Spleen (tissue), 11 donors: ENCODE measurements around the gene SLC66A1. TPM values are rescaled to one million over a fixed set of nuclear protein-coding genes. Genes with fewer than 3 reads are reported as not detected.

Experiments
- DNase-seq: peaks from one replicate; pipeline ENCODE4 v3.0.0-alpha.2; 2020
- H3K27ac ChIP-seq, 8 donors: fragments of 200-600 bp; sonication (generic) in 7 of 8; 1 replicate in 4 of 8; 2 replicates in 4 of 8; pipeline versions ENCODE4 v1.5.0 to v1.8.0; 2016 to 2021; ENCODE audit warnings: inconsistent platforms in 4 of 8, mild to moderate bottlenecking in 4 of 8, moderate library complexity in 1 of 8
- H3K27me3 ChIP-seq, 7 donors: fragments of 200-600 bp; sonication (generic) in 6 of 7; replicated peaks in 1 of 7; 1 replicate in 4 of 7; 2 replicates in 3 of 7; pipeline versions ENCODE4 v1.5.0 to v1.8.0; 2016 to 2021; ENCODE audit warnings: inconsistent platforms in 3 of 7, mild to moderate bottlenecking in 1 of 7
- H3K36me3 ChIP-seq, 6 donors: fragments of 200-600 bp; sonication (generic) in 5 of 6; 1 replicate in 4 of 6; 2 replicates in 2 of 6; pipeline versions ENCODE4 v1.5.0 to v1.8.0; 2016 to 2021; ENCODE audit warnings: inconsistent platforms in 2 of 6
- H3K4me1 ChIP-seq, 6 donors: fragments of 200-600 bp; sonication (generic) in 5 of 6; 1 replicate in 3 of 6; 2 replicates in 3 of 6; pipeline versions ENCODE4 v1.5.0 to v1.8.0; 2016 to 2021; ENCODE audit warnings: inconsistent platforms in 3 of 6
- H3K4me3 ChIP-seq, 8 donors: fragments of 200-600 bp; sonication (generic) in 7 of 8; 1 replicate in 4 of 8; 2 replicates in 4 of 8; pipeline versions ENCODE4 v1.5.0 to v1.8.0; 2016 to 2021; ENCODE audit warnings: inconsistent platforms in 4 of 8, mild to moderate bottlenecking in 4 of 8, moderate library complexity in 2 of 8
- H3K9me3 ChIP-seq, 8 donors: fragments of 200-600 bp; sonication (generic) in 7 of 8; 1 replicate in 4 of 8; 2 replicates in 4 of 8; pipeline versions ENCODE4 v1.5.0 to v1.8.0; 2016 to 2021; ENCODE audit warnings: inconsistent platforms in 4 of 8
- CTCF ChIP-seq, 11 experiments: fragments of 200-600 bp in 7 of 11; fragments of 450-650 bp in 4 of 11; sonication (generic) in 4 of 11; IDR thresholded peaks in 8 of 11; conservative IDR thresholded peaks in 3 of 11; 1 replicate in 7 of 11; 2 replicates in 4 of 11; pipeline versions ENCODE4 v1.4.0 to v1.8.0; 2016 to 2021; ENCODE audit warnings: antibody characterized with exemption in 11 of 11, inconsistent platforms in 4 of 11, mild to moderate bottlenecking in 1 of 11
- POLR2A ChIP-seq, 3 donors: fragments of 450-650 bp; IDR thresholded peaks; one replicate each; pipeline ENCODE4 v1.5.1; 2017; ENCODE audit warnings: antibody characterized with exemption in 3 of 3, mild to moderate bottlenecking in 1 of 3
- POLR2AphosphoS5 ChIP-seq, 3 donors: sonication (generic); formaldehyde crosslinking; IDR thresholded peaks; one replicate each; pipeline ENCODE4 v1.5.1; 2017; ENCODE audit warnings: antibody characterized with exemption in 3 of 3
- WGBS, 5 donors: extraction: QIAGEN DNeasy Blood & Tissue Kit in 3 of 5; methylation state at CpG; one replicate each; pipeline versions ENCODE4 v1.1.5 to v1.1.7; 2013 to 2018; 5-methylcytosine and 5-hydroxymethylcytosine counted together
- intact Hi-C: fragments of 100-400 bp; cut with DNase I; formaldehyde crosslinking; loops from one replicate; pipeline ENCODE4 v1.15.0; 2023; ENCODE audit warnings: low total_unique reads
- polyA plus RNA-seq, 3 donors: library from polyadenylated mRNA; stranded (reverse); fragments of 200-250 nt; gene quantifications; one replicate each; pipeline ENCODE4 v1.2.1, GENCODE V29; 2013
- total RNA-seq, 7 donors: library from RNA; depleted of rRNA in 3 of 7; stranded (reverse); fragments of >200 nt in 3 of 7; fragmentation: NEBNext Ultra II Directional in 4 of 7; extraction: Animal tissue kit (Norgen Biotek cat#: 25700) in 4 of 7; gene quantifications; one replicate each; pipeline versions ENCODE4 v1.1.0 to v1.2.1, GENCODE V29; 2016 to 2021
- donor health status: healthy with polysubstance abuse.
- donor health status: DM: no; HTN: no; CAD: no; lungs with moderate emphysema.
- donor health status: DM: no; HTN: no; CAD: no.
- donor health status: Bipolar disorder and iron deficiency.
- donor health status: healthy.
- donor health status: DM: no; HTN: no; CAD: no.
- donor health status: DM: yes; HTN: yes; CAD: no.

The SLC66A1 gene
- total and polyA plus RNA-seq, 10 donors, result 9.6 to 20.9 (median 13.9) TPM

DNA sequence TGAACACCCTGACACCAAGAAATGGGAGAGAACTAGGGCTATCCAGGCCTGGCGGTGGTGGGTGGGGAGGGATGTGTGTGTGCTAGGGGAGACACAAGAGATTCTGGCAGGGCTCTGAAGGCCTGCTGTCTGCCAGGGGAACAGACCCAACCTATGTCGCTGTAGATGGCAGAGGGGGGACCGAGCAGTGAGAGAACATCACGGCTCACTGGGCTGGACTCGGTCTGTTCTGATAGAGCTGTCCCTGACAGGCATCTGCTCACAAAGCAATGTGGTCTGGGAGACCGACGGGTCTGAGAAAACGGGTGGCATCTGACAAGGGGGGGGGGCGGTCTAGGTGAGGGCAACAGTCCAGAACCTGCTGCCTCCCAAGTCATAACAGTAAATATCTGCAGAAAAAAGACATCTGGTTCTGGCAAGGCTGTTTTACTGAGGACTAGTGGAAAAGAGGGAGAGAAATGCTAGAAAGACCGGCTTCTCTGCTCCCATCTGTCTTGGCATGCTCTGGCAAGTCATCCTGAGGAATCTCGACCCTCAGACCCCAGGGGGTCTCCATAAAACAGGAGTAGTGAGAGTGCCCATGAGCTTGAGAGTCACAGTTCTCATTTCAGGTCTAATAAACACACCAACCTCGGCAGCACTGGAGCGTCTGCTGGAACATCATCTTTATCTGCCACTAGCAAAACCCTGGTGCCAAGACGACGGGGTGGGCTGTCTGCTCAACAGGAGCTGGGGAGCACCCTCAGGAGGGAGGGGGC is 36.5 kb downstream of the SLC66A1 start:
- H3K27me3 ChIP-seq, result no peaks in the 10 kb centered on the region
- H3K4me1 ChIP-seq, result peaks cover 0 to 74% (median 23%) of the 10 kb centered on the region in 6 donors
- no peak overlapping the region for H3K4me3 ChIP-seq
- no peak for TF ChIP-seq CTCF (IDR thresholded peaks at IDR 0.05 in 8 of 11, conservative IDR thresholded peaks at IDR 0.05 in 3 of 11)
- TF ChIP-seq POLR2AphosphoS5 (IDR thresholded peaks at IDR 0.05), result no peak
- TF ChIP-seq POLR2A (IDR thresholded peaks at IDR 0.05), result no peak
- intact Hi-C loops, result no loop called here
- peak overlapping the region in 3 of 8 donors; percentile 53 to 58 (median 53) for H3K27ac ChIP-seq
- DNase-seq, result no peak
- H3K9me3 ChIP-seq, result no peaks in the 10 kb centered on the region
- 78 to 94% (median 89%) methylated on average over 14 to 15 of the region's 15 CpGs for WGBS, 5 donors
- peaks cover 0 to 96% (median 69%) of the 10 kb centered on the region in 6 donors for H3K36me3 ChIP-seq

DNA sequence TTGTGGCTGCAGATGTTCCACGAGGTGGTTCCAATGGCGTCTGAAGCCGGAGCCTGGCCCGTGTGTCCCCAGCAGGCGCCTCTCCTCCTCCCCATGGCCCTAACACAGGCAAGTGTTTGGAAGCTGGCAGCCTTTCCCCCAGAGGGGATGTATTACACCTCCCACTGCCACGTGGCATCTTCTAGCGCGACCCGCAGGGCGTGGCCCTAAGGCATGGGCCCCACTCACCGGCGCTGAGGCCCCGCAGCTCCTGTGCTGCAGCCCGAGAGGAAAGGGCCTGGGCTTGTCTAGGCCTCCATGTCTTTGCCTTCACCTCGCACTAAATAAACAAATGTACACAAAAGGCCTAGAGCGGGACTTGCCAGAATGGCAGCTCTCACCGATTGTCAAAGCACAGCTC is 37.9 kb downstream of the SLC66A1 start:
- no peak overlapping the region for H3K4me3 ChIP-seq
- 93 to 99% (median 96%) methylated on average over 14 to 17 of the region's 17 CpGs for WGBS, 5 donors
- H3K27me3 ChIP-seq, result no peaks in the 10 kb centered on the region
- peaks cover 0 to 63% (median 20%) of the 10 kb centered on the region in 6 donors for H3K4me1 ChIP-seq
- TF ChIP-seq CTCF (IDR thresholded peaks at IDR 0.05 in 8 of 11, conservative IDR thresholded peaks at IDR 0.05 in 3 of 11) (no peak), POLR2AphosphoS5 (IDR thresholded peaks at IDR 0.05) (peak in 1 of 3 donors; percentile 57)
- no peaks in the 10 kb centered on the region for H3K9me3 ChIP-seq
- no peak overlapping the region for H3K27ac ChIP-seq
- peaks cover 0 to 96% (median 68%) of the 10 kb centered on the region in 6 donors for H3K36me3 ChIP-seq
- intact Hi-C loops, result no loop called here
- no peak for DNase-seq

GRCh38 chr1:19350566-19350965 is 38.4 kb downstream of the SLC66A1 start:
- no peak overlapping the region for H3K27ac ChIP-seq
- no peak for TF ChIP-seq POLR2A (IDR thresholded peaks at IDR 0.05)
- no peak for TF ChIP-seq CTCF (IDR thresholded peaks at IDR 0.05 in 8 of 11, conservative IDR thresholded peaks at IDR 0.05 in 3 of 11)
- no peak for TF ChIP-seq POLR2AphosphoS5 (IDR thresholded peaks at IDR 0.05)

DNA sequence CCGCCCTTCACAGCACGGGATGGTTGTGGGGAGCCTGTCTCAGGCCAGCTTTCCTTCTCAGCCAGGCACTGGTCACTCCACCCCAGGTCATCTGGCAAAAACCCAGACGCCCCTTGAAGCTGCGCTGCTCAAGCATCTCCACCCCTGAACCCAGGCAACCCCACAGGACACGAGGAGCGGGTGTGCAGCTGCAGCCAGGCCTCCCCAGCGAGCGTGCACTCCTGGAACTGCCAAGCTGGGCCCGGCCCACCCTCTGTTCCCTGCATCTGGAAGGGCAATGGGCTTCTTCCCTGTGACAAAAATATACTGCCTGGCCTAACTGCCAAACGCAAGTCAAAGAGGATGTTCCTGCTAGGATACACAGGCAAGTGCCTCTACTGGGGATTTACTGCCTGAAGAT is 39.7 kb downstream of the SLC66A1 start:
- H3K27me3 ChIP-seq, result no peaks in the 10 kb centered on the region
- intact Hi-C loops, result no loop called here
- H3K9me3 ChIP-seq, result no peaks in the 10 kb centered on the region
- WGBS, 5 donors, result 74 to 100% (median 85%) methylated on average over 4 to 10 of the region's 10 CpGs
- no peak overlapping the region for H3K4me3 ChIP-seq
- peak overlapping the region in 4 of 8 donors; percentile 0 to 58 (median 14) for H3K27ac ChIP-seq
- TF ChIP-seq POLR2A (IDR thresholded peaks at IDR 0.05) (no peak), POLR2AphosphoS5 (IDR thresholded peaks at IDR 0.05) (peak in 2 of 3 donors; percentile 40 to 54)
- H3K36me3 ChIP-seq, result peaks cover 5 to 99% (median 79%) of the 10 kb centered on the region in 6 donors
- no peak for DNase-seq
- peaks cover 0 to 49% (median 20%) of the 10 kb centered on the region in 6 donors for H3K4me1 ChIP-seq

More at GRCh38 chr1:19350566-19350965, 38.4 kb downstream of the SLC66A1 start:
- no peak overlapping the region for H3K4me3 ChIP-seq
- peaks cover 0 to 96% (median 68%) of the 10 kb centered on the region in 6 donors for H3K36me3 ChIP-seq
- intact Hi-C loops, result no loop called here
- H3K9me3 ChIP-seq, result no peaks in the 10 kb centered on the region
- peaks cover 0 to 59% (median 20%) of the 10 kb centered on the region in 6 donors for H3K4me1 ChIP-seq
- no peaks in the 10 kb centered on the region for H3K27me3 ChIP-seq
- 96 to 99% (median 97%) methylated on average over 5 of the region's 5 CpGs for WGBS, 5 donors
- DNase-seq, result no peak
